ENCODE data around the gene FRS2.

The FRS2 gene

DNA sequence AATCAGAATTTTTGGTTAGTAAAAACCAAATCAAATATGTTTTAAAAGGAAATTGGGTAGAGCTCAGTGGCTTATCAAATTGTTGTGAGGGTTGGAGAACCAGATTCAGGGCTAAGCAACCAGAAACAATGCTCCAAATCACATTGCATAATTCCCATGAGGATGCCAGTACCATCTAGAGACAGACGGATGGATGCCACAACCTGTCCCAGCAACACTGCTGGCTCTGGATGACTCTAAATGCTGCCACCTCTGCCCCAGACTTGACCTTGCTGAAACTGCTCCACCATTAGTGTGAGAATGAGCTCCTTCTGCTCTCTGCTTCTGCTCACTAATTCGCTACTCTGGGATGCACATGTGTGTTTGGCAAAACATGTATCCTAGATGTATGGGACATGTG, 43.9 kb downstream of the FRS2 start:
- TF ChIP-seq, protein P1, sequence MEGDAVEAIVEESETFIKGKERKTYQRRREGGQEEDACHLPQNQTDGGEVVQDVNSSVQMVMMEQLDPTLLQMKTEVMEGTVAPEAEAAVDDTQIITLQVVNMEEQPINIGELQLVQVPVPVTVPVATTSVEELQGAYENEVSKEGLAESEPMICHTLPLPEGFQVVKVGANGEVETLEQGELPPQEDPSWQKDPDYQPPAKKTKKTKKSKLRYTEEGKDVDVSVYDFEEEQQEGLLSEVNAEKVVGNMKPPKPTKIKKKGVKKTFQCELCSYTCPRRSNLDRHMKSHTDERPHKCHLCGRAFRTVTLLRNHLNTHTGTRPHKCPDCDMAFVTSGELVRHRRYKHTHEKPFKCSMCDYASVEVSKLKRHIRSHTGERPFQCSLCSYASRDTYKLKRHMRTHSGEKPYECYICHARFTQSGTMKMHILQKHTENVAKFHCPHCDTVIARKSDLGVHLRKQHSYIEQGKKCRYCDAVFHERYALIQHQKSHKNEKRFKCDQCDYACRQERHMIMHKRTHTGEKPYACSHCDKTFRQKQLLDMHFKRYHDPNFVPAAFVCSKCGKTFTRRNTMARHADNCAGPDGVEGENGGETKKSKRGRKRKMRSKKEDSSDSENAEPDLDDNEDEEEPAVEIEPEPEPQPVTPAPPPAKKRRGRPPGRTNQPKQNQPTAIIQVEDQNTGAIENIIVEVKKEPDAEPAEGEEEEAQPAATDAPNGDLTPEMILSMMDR (IDR thresholded peaks at IDR 0.05; ENCODE audit: low read length, missing control alignments), result no peak
- no peak overlapping the region for H3K4me3 ChIP-seq (replicated peaks; ENCODE audit: low read depth, low read length)
- DNase-seq (ENCODE audit: low read depth), result no peak

DNA sequence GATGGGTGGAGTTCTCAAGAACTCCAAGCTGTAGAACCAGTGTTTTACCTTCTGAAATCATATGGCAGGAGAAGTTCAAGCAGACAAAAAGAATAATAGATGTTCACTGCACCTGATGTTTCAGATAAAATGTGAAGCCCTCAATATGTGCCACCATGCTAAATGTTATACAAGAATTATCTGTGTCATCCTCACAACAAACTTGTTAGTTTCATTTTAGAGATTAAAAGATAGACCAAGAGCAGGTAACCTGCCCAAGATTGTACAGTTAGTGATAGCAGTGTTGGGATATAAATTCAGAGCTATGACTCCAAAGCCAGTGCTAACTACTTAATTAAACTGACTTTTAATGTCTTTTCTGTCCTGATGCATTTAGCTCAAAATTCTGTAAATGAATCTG, 44.7 kb downstream of the FRS2 start:
- TF ChIP-seq, protein P1 (IDR thresholded peaks at IDR 0.05; ENCODE audit: low read length, missing control alignments), result no peak
- DNase-seq (ENCODE audit: low read depth), result no peak
- no peak overlapping the region for H3K4me3 ChIP-seq (replicated peaks; ENCODE audit: low read depth, low read length)

DNA sequence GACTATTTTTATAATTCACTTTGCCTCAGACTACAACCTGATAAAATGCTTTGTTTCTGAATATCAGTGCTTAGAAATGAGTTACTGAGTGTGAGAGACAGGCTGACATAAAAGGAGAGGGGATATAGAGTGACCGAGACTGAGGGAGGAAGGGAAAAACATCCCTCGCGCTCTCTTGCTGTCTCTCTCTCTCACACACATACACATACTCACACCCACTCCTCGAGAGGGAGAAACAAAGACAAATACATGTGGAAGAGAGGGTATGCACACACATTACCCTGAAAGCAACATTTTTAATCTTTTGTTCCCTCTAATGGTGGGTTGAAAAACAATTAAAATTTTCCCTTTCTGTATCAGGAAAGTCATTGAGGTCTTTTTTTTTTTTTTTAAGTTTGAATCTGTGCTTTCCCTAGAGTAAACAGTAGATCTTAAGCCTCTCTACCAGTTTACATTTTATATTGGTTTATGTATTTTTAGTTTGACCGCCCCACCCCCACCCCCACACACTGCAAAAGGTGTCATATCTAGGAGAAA, 45.3 kb downstream of the FRS2 start:
- TF ChIP-seq, protein P1 (IDR thresholded peaks at IDR 0.05; ENCODE audit: low read length, missing control alignments), result no peak
- no peak overlapping the region for H3K4me3 ChIP-seq (replicated peaks; ENCODE audit: low read depth, low read length)
- no peak for DNase-seq (ENCODE audit: low read depth)

DNA sequence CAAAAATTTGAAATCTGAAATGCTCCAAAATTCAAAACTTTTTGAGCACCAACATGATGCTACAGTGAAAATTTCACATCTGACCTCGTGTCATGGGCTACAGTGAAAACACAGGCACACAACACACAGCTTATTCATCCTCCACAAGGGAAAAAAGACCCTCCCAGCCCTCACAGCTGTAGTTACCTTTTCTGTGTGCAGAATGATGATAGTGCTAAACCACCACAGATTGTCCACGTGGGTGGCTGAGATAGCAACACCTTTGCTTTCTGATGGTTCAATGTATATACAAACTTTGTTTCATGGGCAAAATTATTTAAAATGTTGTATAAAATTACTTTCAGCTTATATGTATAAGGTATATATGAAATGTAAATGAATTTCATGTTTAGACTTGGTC, 46.8 kb downstream of the FRS2 start:
- TF ChIP-seq, protein P1 (IDR thresholded peaks at IDR 0.05; ENCODE audit: low read length, missing control alignments), result no peak
- DNase-seq (ENCODE audit: low read depth), result no peak
- H3K4me3 ChIP-seq (replicated peaks; ENCODE audit: low read depth, low read length), result no peak overlapping the region

DNA sequence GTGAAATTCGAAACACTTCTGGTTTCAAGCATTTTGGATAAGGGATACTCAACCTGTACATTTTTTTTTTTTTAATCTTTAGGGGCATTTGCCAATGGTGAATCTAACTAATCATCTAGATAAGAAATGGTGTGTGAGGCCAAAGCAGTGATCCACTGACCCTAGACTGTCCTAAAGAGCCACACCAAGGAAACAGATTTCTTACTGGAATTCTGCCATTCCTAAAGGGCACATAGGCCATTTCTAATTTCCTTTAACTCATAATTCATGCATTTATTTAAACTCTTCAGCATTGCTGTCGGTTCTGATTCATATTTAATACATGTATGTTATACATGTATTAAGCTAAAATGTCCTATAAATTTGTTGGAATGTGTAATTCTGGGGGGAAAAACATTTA, 47.2 kb downstream of the FRS2 start:
- no peak for DNase-seq (ENCODE audit: low read depth)
- TF ChIP-seq, protein P1 (IDR thresholded peaks at IDR 0.05; ENCODE audit: low read length, missing control alignments), result no peak
- no peak overlapping the region for H3K4me3 ChIP-seq (replicated peaks; ENCODE audit: low read depth, low read length)

DNA sequence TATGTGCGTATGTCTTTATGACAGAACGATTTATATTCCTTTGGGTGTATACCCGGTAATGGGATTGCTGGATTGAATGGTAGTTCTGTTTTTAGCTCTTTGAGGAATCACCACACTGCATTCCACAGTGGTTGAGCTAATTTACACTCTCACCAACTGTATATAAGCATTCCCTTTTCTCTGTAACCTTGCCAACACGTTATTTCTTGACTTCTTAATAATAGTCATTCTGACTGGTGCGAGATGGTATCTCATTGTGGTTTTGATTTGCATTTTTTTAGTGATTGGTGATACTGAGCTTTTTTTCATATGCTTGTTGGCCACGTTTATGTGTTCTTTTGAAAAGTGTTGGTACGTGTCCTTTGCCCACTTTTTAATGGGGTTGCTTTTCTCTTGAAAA, 49.7 kb downstream of the FRS2 start:
- TF ChIP-seq, protein P1 (IDR thresholded peaks at IDR 0.05; ENCODE audit: low read length, missing control alignments), result no peak
- no peak for DNase-seq (ENCODE audit: low read depth)
- H3K4me3 ChIP-seq (replicated peaks; ENCODE audit: low read depth, low read length), result no peak overlapping the region

Measured in fibroblast of pulmonary artery (primary cell).